GM23338 (cell line): ENCODE results near the gene AFF2. TPM values are rescaled to one million over a fixed set of nuclear protein-coding genes. Genes with fewer than 3 reads are reported as not detected.

ENCODE experiments used
- ATAC-seq: fragments of 200-7000 bp; cut with Tn5 transposase; 3 replicates; pipeline ENCODE4 v1.9.1; 2020
- DNase-seq: peaks from one replicate; pipeline ENCODE4 v3.0.0-alpha.2; 2015; ENCODE audit warnings: low spot score
- H2AFZ ChIP-seq: fragments of 200-600 bp; sonication (generic); 2 replicates; pipeline ENCODE4 v1.8.0; 2016; ENCODE audit warnings: antibody characterized with exemption, mild to moderate bottlenecking, moderate library complexity
- H3F3A ChIP-seq: fragments of 200-600 bp; sonication (generic); replicated peaks from 2 replicates; pipeline ENCODE4 v1.8.0; 2017; ENCODE audit warnings: antibody characterized with exemption, mixed run types, low read depth
- H3K27ac ChIP-seq: fragments of 200-600 bp; sonication (generic); 2 replicates; pipeline ENCODE4 v1.6.1; 2016; ENCODE audit warnings: low read depth
- H3K27me3 ChIP-seq: fragments of 200-600 bp; sonication (generic); 2 replicates; pipeline ENCODE4 v1.8.0; 2016; ENCODE audit warnings: mild to moderate bottlenecking, mixed run types, moderate library complexity; ENCODE audit not compliant: insufficient read depth
- H3K36me3 ChIP-seq: fragments of 200-600 bp; sonication (generic); 2 replicates; pipeline ENCODE4 v1.8.0; 2016; ENCODE audit warnings: mild to moderate bottlenecking; ENCODE audit not compliant: insufficient read depth
- H3K4me1 ChIP-seq: fragments of 200-600 bp; sonication (generic); 2 replicates; pipeline ENCODE4 v1.8.0; 2016; ENCODE audit warnings: mild to moderate bottlenecking, moderate library complexity; ENCODE audit not compliant: insufficient read depth
- H3K4me2 ChIP-seq: fragments of 200-600 bp; sonication (generic); 2 replicates; pipeline ENCODE4 v1.7.1; 2017; ENCODE audit warnings: mixed run types
- H3K4me3 ChIP-seq: fragments of 200-600 bp; sonication (generic); 2 replicates; pipeline ENCODE4 v1.6.1; 2016; ENCODE audit warnings: mixed run types
- H3K79me2 ChIP-seq: fragments of 200-600 bp; sonication (generic); replicated peaks from 2 replicates; pipeline ENCODE4 v1.8.0; 2017; ENCODE audit warnings: mild to moderate bottlenecking; ENCODE audit not compliant: insufficient read depth
- H3K9me2 ChIP-seq: fragments of 200-600 bp; sonication (generic); 2 replicates; pipeline ENCODE4 v1.8.0; 2017; ENCODE audit not compliant: insufficient read depth
- H4K20me1 ChIP-seq: fragments of 200-600 bp; sonication (generic); replicated peaks from 2 replicates; pipeline ENCODE4 v1.8.0; 2017; ENCODE audit warnings: mild to moderate bottlenecking; ENCODE audit not compliant: insufficient read depth
- H3K27ac Mint-ChIP-seq: 2 replicates; pipeline ENCODE4 v1.8.0; 2020; ENCODE audit warnings: inconsistent platforms, mild to moderate bottlenecking, moderate library complexity, mixed read lengths
- H3K27me3 Mint-ChIP-seq: 3 replicates; pipeline ENCODE4 v1.8.0; 2022; ENCODE audit warnings: low read depth, mild to moderate bottlenecking, moderate library complexity, mixed read lengths, inconsistent platforms; ENCODE audit not compliant: insufficient read depth, poor library complexity
- H3K36me3 Mint-ChIP-seq: 3 replicates; pipeline ENCODE4 v1.8.0; 2021; ENCODE audit warnings: low read depth, mild to moderate bottlenecking, inconsistent platforms, moderate library complexity, mixed read lengths
- H3K4me1 Mint-ChIP-seq: 3 replicates; pipeline ENCODE4 v1.8.0; 2020; ENCODE audit warnings: mild to moderate bottlenecking, inconsistent platforms, mixed read lengths
- H3K4me3 Mint-ChIP-seq: 3 replicates; pipeline ENCODE4 v1.8.0; 2021; ENCODE audit warnings: moderate library complexity, mild to moderate bottlenecking, inconsistent platforms, mixed read lengths
- H3K9me3 Mint-ChIP-seq: 3 replicates; pipeline ENCODE4 v1.8.0; 2020; ENCODE audit warnings: moderate library complexity, mild to moderate bottlenecking, inconsistent platforms, mixed read lengths
- CREB1 ChIP-seq: fragments of 250-450 bp; sonication (Bioruptor Pico); IDR thresholded peaks from 2 replicates; pipeline ENCODE4 v1.5.0; 2020; ENCODE audit warnings: low read depth, mild to moderate bottlenecking, moderate library complexity
- ETS1 ChIP-seq: IDR thresholded peaks from 2 replicates; pipeline ENCODE4 v1.6.1; 2016; ENCODE audit warnings: antibody characterized with exemption
- EZH2 ChIP-seq: fragments of 200-600 bp; sonication (generic); IDR thresholded peaks from one replicate; pipeline ENCODE4 v1.8.0; 2017; ENCODE audit warnings: antibody characterized with exemption, mild to moderate bottlenecking, low read depth; ENCODE audit not compliant: unreplicated experiment
- JUNB ChIP-seq: IDR thresholded peaks from one replicate; pipeline ENCODE4 v1.6.1; 2016; ENCODE audit warnings: antibody characterized with exemption; ENCODE audit not compliant: unreplicated experiment
- POLR2AphosphoS5 ChIP-seq: IDR thresholded peaks from 2 replicates; pipeline ENCODE4 v1.6.1; 2016; ENCODE audit warnings: antibody characterized with exemption, low read depth
- REST ChIP-seq: IDR thresholded peaks from one replicate; pipeline ENCODE4 v1.6.1; 2018; ENCODE audit warnings: antibody characterized with exemption; ENCODE audit not compliant: unreplicated experiment
- STAT1 ChIP-seq: IDR thresholded peaks from one replicate; pipeline ENCODE4 v1.6.1; 2016; ENCODE audit warnings: antibody characterized with exemption; ENCODE audit not compliant: unreplicated experiment
- ZNF331 ChIP-seq: fragments of 250-450 bp; sonication (Bioruptor Pico); IDR thresholded peaks from 2 replicates; pipeline ENCODE4 v1.5.0; 2020; ENCODE audit warnings: low read depth, mild to moderate bottlenecking, moderate library complexity
- ZNF462 ChIP-seq: fragments of 250-450 bp; sonication (Bioruptor Pico); IDR thresholded peaks from 2 replicates; pipeline ENCODE4 v1.5.0; 2020; ENCODE audit warnings: mild to moderate bottlenecking, moderate library complexity
- polyA plus RNA-seq: library from polyadenylated mRNA; unstranded; fragments of >200 nt; fragmentation: Nextera tagmentation; extraction: Ambion mirVana; gene quantifications from 2 replicates; pipeline ENCODE4 v1.2.1, GENCODE V29; 2016
- total RNA-seq: library from RNA; depleted of rRNA; stranded (reverse); fragments of >200 nt; shearing (Covaris generic); gene quantifications from 2 replicates; pipeline ENCODE4 v1.2.3, GENCODE V29; 2014

AFF2 gene
- total and polyA plus RNA-seq, 2 experiments from 2014 or later, result 1.6 to 5.8 TPM

GRCh38 chrX:148836741-148837140 is 336.3 kb downstream of the AFF2 start:
- H4K20me1 ChIP-seq, result no peaks in the 10 kb centered on the region
- no peak overlapping the region for H2AFZ ChIP-seq
- Mint-ChIP-seq H3K9me3 (no peaks in the 10 kb centered on the region), H3K4me1 (no peaks in the 10 kb centered on the region), H3K27ac (no peak overlapping the region), H3K36me3 (no peaks in the 10 kb centered on the region), H3K27me3 (peaks cover 2% of the 10 kb centered on the region), H3K4me3 (no peak overlapping the region)
- DNase-seq (no peak), ATAC-seq (no peak)
- no peaks in the 10 kb centered on the region for H3K36me3 ChIP-seq
- H3F3A ChIP-seq, result no peaks in the 10 kb centered on the region
- no peaks in the 10 kb centered on the region for H3K79me2 ChIP-seq
- no peak for TF ChIP-seq POLR2AphosphoS5
- no peak for TF ChIP-seq ETS1
- no peaks in the 10 kb centered on the region for H3K27me3 ChIP-seq
- no peak overlapping the region for H3K4me3 ChIP-seq
- H3K4me1 ChIP-seq, result no peaks in the 10 kb centered on the region
- H3K4me2 ChIP-seq, result no peak overlapping the region
- no peak overlapping the region for H3K27ac ChIP-seq
- no peaks in the 10 kb centered on the region for H3K9me2 ChIP-seq

- H3K36me3 ChIP-seq, result no peaks in the 10 kb centered on the region
- H2AFZ ChIP-seq, result no peak overlapping the region
- ATAC-seq (no peak), DNase-seq (no peak)
- Mint-ChIP-seq H3K4me3 (no peak overlapping the region), H3K9me3 (no peaks in the 10 kb centered on the region), H3K27me3 (no peaks in the 10 kb centered on the region), H3K36me3 (no peaks in the 10 kb centered on the region), H3K27ac (no peak overlapping the region), H3K4me1 (no peaks in the 10 kb centered on the region)
- no peaks in the 10 kb centered on the region for H3K4me1 ChIP-seq
- no peaks in the 10 kb centered on the region for H3F3A ChIP-seq
- H3K4me3 ChIP-seq, result no peak overlapping the region
- H4K20me1 ChIP-seq, result no peaks in the 10 kb centered on the region
- no peaks in the 10 kb centered on the region for H3K27me3 ChIP-seq
- no peak overlapping the region for H3K4me2 ChIP-seq
- no peaks in the 10 kb centered on the region for H3K79me2 ChIP-seq
- no peak overlapping the region for H3K27ac ChIP-seq
- H3K9me2 ChIP-seq, result no peaks in the 10 kb centered on the region
- no peak for TF ChIP-seq ZNF462 (CRISPR knock-in tag)
- TF ChIP-seq EZH2, result no peak
- TF ChIP-seq ETS1, result no peak
- no peak for TF ChIP-seq JUNB
- TF ChIP-seq REST, result no peak
- no peak for TF ChIP-seq STAT1
- TF ChIP-seq CREB1 (CRISPR knock-in tag), result no peak
- TF ChIP-seq ZNF331 (CRISPR knock-in tag), result no peak
- no peak for TF ChIP-seq POLR2AphosphoS5
Measured at GRCh38 chrX:148850631-148851030, 350.2 kb downstream of the AFF2 start.
